GM21381 (cell line): ENCODE results near the gene PANK3.
"Not testable (repeated sequence)": the region's sequence is repeated elsewhere in the genome, so short reads cannot be mapped to it uniquely, and the experiment has no call there.

Experiments
- ATAC-seq: cut with Tn5 transposase; IDR thresholded peaks from one replicate; pipeline ENCODE4 v1.9.1; 2021; ENCODE audit warnings: mild to moderate bottlenecking, moderate library complexity; ENCODE audit not compliant: unreplicated experiment

The PANK3 gene

GRCh38 chr5:168553377-168554130 lies 25.6 kb downstream of the PANK3 start:
- no peak for ATAC-seq

GRCh38 chr5:168552146-168552545 lies 27.0 kb downstream of the PANK3 start:
- no peak for ATAC-seq

- ATAC-seq, result no peak
Observed at GRCh38 chr5:168550656-168551055, 28.5 kb downstream of the PANK3 start.

GRCh38 chr5:168549554-168549953 lies 29.6 kb downstream of the PANK3 start:
- ATAC-seq, result no peak

- ATAC-seq, result no peak
Observed at GRCh38 chr5:168537176-168537575, 42.0 kb downstream of the PANK3 start.

DNA sequence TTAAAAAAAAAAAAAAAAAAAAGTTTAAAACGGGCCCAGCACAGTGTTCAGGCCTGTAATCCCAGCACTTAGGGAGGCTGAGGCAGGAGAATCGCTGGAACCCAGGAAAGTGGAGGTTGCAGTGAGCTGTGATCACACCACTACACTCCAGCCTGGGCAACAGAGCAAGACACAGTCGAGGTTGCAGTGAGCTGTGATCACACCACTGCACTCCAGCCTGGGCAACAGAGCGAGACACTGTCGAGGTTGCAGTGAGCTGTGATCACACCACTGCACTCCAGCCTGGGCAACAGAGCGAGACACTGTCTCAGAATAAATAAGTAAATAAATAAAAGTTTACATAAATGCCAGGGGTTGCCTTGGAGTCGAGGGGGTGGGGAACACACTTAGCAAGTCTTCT lies 44.8 kb downstream of the PANK3 start:
- not testable (repeated sequence) for ATAC-seq

GRCh38 chr5:168531987-168532864 lies 46.9 kb downstream of the PANK3 start:
- ATAC-seq, result no peak

- ATAC-seq, result no peak
Observed at GRCh38 chr5:168531191-168531590, 48.0 kb downstream of the PANK3 start.

DNA sequence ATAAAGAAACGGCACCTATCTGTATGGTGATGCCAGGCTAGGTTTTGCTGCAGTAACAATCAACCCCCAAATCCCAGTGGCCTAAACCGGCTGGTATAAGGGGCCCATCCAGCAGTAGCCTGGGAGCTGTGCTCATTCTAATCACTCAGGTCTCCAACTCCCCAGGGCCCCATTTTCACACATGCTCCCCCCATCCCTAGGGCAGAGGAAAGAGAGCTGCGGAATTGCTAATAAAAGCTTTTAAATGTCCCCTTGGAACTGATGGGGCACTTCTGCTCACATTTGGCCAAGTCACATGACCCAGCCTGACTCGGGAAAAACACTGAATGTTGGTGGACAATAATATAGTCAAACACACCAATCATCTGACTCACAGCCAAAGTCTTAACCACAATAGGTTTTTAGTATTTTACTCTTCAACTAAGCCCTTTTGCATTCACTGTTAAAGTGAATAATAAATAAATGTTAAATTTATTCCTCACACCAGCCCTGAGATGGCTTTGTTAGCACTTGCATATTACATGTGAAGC lies 48.5 kb downstream of the PANK3 start:
- no peak for ATAC-seq

DNA sequence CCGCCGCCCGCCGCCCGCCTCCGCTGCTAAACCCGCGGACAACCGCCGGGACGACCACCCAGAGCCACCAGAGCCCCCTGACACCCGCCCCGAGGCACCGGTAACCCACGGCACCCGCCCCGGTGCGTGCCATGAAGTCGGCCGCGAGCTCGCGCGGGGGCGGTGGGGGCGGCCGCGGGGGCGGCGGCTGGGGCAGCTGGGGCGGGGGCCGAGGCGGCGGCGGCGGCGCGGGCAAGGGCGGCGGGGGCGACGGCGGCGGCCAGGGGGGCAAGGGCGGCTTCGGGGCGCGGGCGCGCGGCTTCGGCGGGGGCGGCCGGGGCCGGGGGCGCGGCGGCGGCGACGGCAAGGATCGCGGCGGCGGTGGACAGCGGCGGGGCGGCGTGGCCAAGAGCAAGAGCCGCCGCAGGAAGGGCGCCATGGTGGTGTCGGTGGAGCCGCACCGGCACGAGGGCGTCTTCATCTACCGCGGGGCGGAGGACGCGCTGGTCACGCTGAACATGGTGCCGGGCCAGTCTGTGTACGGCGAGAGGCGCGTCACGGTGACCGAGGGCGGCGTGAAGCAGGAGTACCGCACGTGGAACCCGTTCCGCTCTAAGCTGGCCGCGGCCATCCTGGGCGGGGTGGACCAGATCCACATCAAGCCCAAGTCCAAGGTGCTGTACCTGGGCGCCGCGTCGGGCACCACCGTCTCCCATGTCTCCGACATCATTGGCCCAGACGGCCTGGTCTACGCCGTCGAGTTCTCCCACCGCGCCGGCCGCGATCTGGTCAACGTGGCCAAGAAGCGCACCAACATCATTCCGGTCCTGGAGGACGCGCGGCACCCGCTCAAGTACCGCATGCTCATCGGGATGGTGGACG lies 49.6 kb downstream of the PANK3 start:
- ATAC-seq, result no peak

DNA sequence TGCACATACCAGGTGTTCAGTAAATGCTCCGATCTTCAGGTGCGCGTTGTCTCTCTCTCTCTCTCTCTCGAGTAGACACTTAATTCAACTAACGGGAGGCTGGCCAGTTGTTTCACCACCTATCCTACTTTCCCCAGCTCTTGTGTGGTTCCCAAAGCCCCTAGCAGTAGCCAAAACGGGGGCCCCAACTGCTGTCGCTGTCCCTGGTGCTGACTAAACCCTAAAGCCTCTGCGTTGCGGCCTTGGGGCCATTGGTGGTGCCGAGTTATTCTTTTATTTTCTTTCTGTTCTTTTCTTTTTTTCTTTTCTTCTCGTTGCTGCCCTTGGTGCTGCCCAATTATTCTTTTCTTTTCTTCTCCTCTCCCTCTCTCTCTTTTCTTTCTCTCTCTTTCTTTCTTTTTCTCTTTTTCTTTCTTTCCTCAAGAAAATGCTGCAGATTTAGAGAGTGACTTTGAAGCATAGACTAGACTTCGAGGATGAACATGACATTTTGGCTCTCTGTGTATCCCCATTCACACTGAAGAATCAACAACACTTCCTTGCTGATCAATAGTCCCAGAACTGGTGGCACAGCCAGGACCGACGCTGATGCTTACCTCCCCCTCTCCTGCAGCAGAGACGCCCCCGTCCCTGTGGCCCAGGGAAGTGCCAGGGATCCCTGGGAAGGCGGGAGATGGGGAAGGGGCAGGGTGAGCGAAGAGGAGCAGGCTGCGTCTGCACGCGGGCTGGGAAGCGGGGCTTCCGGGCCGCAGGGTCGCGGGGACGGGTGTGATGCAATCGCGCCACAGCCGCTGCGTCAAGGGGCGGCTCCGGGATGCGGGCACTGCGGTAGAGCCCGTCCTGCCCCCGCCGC lies 50.4 kb downstream of the PANK3 start, which contains the start of gene FBLL1:
Gene FBLL1, plus strand, starts transcription at position 785 of the 853 bp plus-strand sequence. CDS start 200 bp downstream, outside the sequence.
- no peak for ATAC-seq

- ATAC-seq, result no peak
Observed at GRCh38 chr5:168527756-168528295, 51.3 kb downstream of the PANK3 start.

GRCh38 chr5:168525856-168526255 lies 53.3 kb downstream of the PANK3 start:
- ATAC-seq, result no peak

DNA sequence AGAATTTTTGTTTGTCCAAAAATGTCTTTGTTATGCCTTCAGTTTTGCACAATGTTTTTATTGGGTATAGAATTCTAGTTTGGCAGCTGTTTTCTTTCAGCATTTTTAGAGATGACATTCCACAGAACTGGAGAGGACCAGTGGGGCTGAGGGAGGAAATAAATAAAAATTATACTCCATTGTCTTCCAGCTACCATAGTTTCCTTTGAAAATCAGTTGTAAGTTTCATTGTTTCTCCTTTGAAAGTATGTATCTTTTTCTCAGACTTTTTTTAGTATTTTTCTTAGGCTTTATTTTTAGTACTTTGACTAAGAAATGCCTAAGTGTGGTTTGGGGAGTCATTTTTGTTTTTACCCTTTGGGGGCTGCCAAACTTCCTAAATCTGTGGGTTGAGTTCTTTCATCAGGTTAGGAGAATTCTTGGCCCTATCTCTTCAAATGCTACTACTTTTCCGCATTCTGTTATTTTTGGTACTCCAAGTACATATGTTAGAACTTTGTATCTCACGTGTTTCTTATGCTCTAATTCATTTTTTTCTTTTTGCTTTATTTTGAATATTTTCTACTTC lies 65.2 kb downstream of the PANK3 start:
- no peak for ATAC-seq

DNA sequence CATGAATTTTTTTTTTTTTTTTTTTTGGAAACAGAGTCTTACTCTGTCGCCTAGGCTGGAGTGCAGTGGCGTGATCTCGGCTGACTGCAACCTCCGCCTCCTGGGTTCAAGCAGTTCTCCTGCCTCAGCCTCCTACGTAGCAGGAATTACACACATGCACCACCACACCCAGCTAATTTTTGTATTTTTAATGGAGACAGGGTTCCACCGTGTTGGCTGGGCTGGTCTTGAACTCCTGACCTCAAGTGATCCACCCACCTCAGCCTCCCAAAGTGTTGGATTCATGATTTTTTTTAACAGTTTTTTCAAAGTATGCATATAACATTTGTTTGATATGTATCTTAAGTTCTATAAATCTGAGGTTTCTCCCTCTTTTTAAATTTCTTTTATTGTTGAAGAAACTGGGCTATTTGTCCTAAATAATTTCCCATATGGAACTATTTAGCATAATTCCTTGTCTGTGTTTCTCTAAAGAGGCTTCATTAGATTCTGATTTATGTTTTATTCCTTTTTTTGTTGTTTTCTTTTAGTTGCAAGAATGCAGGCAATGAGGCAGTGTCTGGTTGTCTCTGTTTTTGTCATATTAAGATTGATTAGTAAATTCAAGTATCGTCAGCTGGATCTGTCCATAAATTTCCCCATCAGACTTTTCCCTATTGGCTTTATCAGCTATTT lies 76.5 kb downstream of the PANK3 start:
- no peak for ATAC-seq
